WTC11 (cell line): ENCODE measurements around the gene DAND5. TPM values are rescaled to one million over a fixed set of nuclear protein-coding genes. Genes with fewer than 3 reads are reported as not detected.

Experiments used
- ATAC-seq: fragments of 200-7000 bp; cut with Tn5 transposase; 2 replicates; pipeline ENCODE4 v1.10.0; 2021; ENCODE audit warnings: mild to moderate bottlenecking, moderate library complexity
- CTCF ChIA-PET: fragments of 300-600 bp; sonication (Branson Sonifier 250); formaldehyde crosslinking; loops from one replicate; lab custom pipeline; 2021; ENCODE audit warnings: antibody characterized with exemption; lab: Charles Lee
- POLR2A ChIA-PET: fragments of 350-600 bp; sonication (Branson Sonifier 250); formaldehyde crosslinking; loops from one replicate; lab custom pipeline; 2021; ENCODE audit warnings: antibody characterized with exemption; lab: Charles Lee
- DNase-seq: peaks from one replicate; pipeline ENCODE4 v3.0.0; 2021; ENCODE audit warnings: low spot score
- H3K27ac Mint-ChIP-seq: 2 replicates; pipeline ENCODE4 v1.8.0; 2021; ENCODE audit warnings: mixed read lengths
- H3K27me3 Mint-ChIP-seq: 2 replicates; pipeline ENCODE4 v1.8.0; 2021; ENCODE audit warnings: low read depth, mild to moderate bottlenecking, moderate library complexity, mixed read lengths
- H3K36me3 Mint-ChIP-seq: 2 replicates; pipeline ENCODE4 v1.8.0; 2021; ENCODE audit warnings: mixed read lengths
- H3K4me1 Mint-ChIP-seq: 2 replicates; pipeline ENCODE4 v1.8.0; 2022; ENCODE audit warnings: mixed read lengths
- H3K4me3 Mint-ChIP-seq: 2 replicates; pipeline ENCODE4 v1.8.0; 2021; ENCODE audit warnings: mild to moderate bottlenecking, moderate library complexity, mixed read lengths
- H3K9me3 Mint-ChIP-seq: 2 replicates; pipeline ENCODE4 v1.8.0; 2021; ENCODE audit warnings: mixed read lengths
- ATF3 ChIP-seq: sonication (generic); formaldehyde crosslinking; conservative IDR thresholded peaks from 2 replicates; pipeline ENCODE4 v1.8.1; 2022; ENCODE audit warnings: mild to moderate bottlenecking, missing genetic modification reagents
- ELF4 ChIP-seq: sonication (generic); formaldehyde crosslinking; IDR thresholded peaks from 2 replicates; pipeline ENCODE4 v1.8.1; 2022; ENCODE audit warnings: low read depth, mild to moderate bottlenecking, moderate library complexity, missing genetic modification reagents
- FOXP1 ChIP-seq: sonication (generic); formaldehyde crosslinking; IDR thresholded peaks from 2 replicates; pipeline ENCODE4 v1.8.0; 2022; ENCODE audit warnings: missing genetic modification reagents, mild to moderate bottlenecking, moderate library complexity, borderline replicate concordance
- IRF2 ChIP-seq: sonication (generic); formaldehyde crosslinking; IDR thresholded peaks from 2 replicates; pipeline ENCODE4 v1.8.0; 2022; ENCODE audit warnings: low read depth, missing genetic modification reagents, borderline replicate concordance
- JUN ChIP-seq: sonication (generic); formaldehyde crosslinking; IDR thresholded peaks from 2 replicates; pipeline ENCODE4 v1.8.0; 2023; ENCODE audit warnings: mild to moderate bottlenecking, missing genetic modification reagents
- MXD4 ChIP-seq: fragments of 250-450 bp; sonication (Bioruptor Pico); IDR thresholded peaks from 2 replicates; pipeline ENCODE4 v1.8.0; 2021; ENCODE audit warnings: mild to moderate bottlenecking, moderate library complexity, borderline replicate concordance
- NR1H2 ChIP-seq: sonication (generic); formaldehyde crosslinking; IDR thresholded peaks from 2 replicates; pipeline ENCODE4 v1.9.0; 2021; ENCODE audit warnings: mild to moderate bottlenecking, moderate library complexity, missing genetic modification reagents
- RELA ChIP-seq: sonication (generic); formaldehyde crosslinking; IDR thresholded peaks from 2 replicates; pipeline ENCODE4 v1.8.1; 2022; ENCODE audit warnings: missing genetic modification reagents, mild to moderate bottlenecking, borderline replicate concordance
- SP1 ChIP-seq: sonication (generic); formaldehyde crosslinking; conservative IDR thresholded peaks from 2 replicates; pipeline ENCODE4 v1.8.1; 2022; ENCODE audit warnings: missing genetic modification reagents
- ZBTB21 ChIP-seq: sonication (generic); formaldehyde crosslinking; IDR thresholded peaks from 2 replicates; pipeline ENCODE4 v1.8.1; 2023; ENCODE audit warnings: mild to moderate bottlenecking, missing genetic modification reagents, borderline replicate concordance
- ZBTB43 ChIP-seq: sonication (generic); formaldehyde crosslinking; IDR thresholded peaks from 2 replicates; pipeline ENCODE4 v1.8.1; 2023; ENCODE audit warnings: mild to moderate bottlenecking, missing genetic modification reagents
- ZMAT4 ChIP-seq: fragments of 250-450 bp; sonication (Bioruptor Pico); IDR thresholded peaks from 2 replicates; pipeline ENCODE4 v1.9.0; 2021; ENCODE audit warnings: mild to moderate bottlenecking
- ZNF121 ChIP-seq: sonication (generic); formaldehyde crosslinking; IDR thresholded peaks from 2 replicates; pipeline ENCODE4 v1.8.0; 2023; ENCODE audit warnings: missing genetic modification reagents
- ZNF219 ChIP-seq: sonication (generic); formaldehyde crosslinking; IDR thresholded peaks from 2 replicates; pipeline ENCODE4 v1.8.0; 2023; ENCODE audit warnings: missing genetic modification reagents, mild to moderate bottlenecking, borderline replicate concordance
- ZNF232 ChIP-seq: sonication (generic); formaldehyde crosslinking; IDR thresholded peaks from 2 replicates; pipeline ENCODE4 v1.8.0; 2022; ENCODE audit warnings: mild to moderate bottlenecking, missing genetic modification reagents
- ZNF416 ChIP-seq: fragments of 250-450 bp; sonication (Bioruptor Pico); IDR thresholded peaks from 2 replicates; pipeline ENCODE4 v1.9.0; 2021; ENCODE audit warnings: mild to moderate bottlenecking, inconsistent platforms
- total RNA-seq: library from RNA; stranded (reverse); gene quantifications from 3 replicates; pipeline ENCODE4 v1.2.3, GENCODE V29; 2021
- TF ChIP-seq, protein P1 (sequence below): sonication (generic); formaldehyde crosslinking; IDR thresholded peaks from 2 replicates; pipeline ENCODE4 v1.8.0; 2022; ENCODE audit warnings: mild to moderate bottlenecking, missing genetic modification reagents
- TF ChIP-seq, protein P2 (sequence below): sonication (generic); formaldehyde crosslinking; conservative IDR thresholded peaks from 2 replicates; pipeline ENCODE4 v1.8.1; 2023; ENCODE audit warnings: mild to moderate bottlenecking, low read depth, missing genetic modification reagents, moderate library complexity
- TF ChIP-seq, protein P3 (sequence below): sonication (generic); formaldehyde crosslinking; IDR thresholded peaks from 2 replicates; pipeline ENCODE4 v1.8.1; 2022; ENCODE audit warnings: missing genetic modification reagents, borderline replicate concordance

The DAND5 gene
- total RNA-seq, 1 experiment from 2014 or later: 0.22 TPM

DNA sequence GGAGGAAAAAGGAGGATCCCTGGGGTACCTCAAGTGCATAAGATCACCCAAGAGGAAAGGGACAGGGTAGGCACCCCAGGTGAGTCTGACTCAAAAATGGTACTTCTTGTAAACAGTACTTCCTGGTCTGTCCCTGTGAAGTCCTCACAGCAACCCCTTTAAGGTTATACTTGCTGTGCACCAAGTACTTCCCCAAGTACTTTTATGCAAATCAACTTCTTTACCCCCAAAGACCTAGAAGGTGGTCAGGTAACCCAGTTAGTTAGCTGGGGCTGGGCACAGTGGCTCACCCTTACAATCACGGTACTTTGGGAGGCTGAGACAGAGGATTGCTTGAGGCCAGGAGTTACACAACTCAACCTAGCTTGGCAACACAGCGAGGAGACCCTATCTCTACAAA is 28.5 kb upstream of the DAND5 start:
- ATAC-seq: no peak
- peaks cover 66% of the 10 kb centered on the region for H3K36me3 Mint-ChIP-seq
- CTCF ChIA-PET: no interaction called here

GRCh38 chr19:12943437-12944044 is 25.8 kb upstream of the DAND5 start:
- ChIA-PET CTCF (interaction anchor here (1.2 kb wide), 1 partner anchor 22 kb away, joined by 5 read pairs; no protein-coding TSS in a partner anchor), POLR2A (no interaction called here)
- no peak overlapping the region for H3K4me3 Mint-ChIP-seq
- DNase-seq: no peak
- peak overlapping the region; percentile 64 for H3K27ac Mint-ChIP-seq
- no peak for TF ChIP-seq MXD4
- no peak for TF ChIP-seq NR1H2 (CRISPR knock-in tag)
- TF ChIP-seq IRF2 (CRISPR knock-in tag): no peak
- no peak for TF ChIP-seq FOXP1 (CRISPR knock-in tag)
- TF ChIP-seq ZNF121 (CRISPR knock-in tag): no peak
- TF ChIP-seq JUN (CRISPR knock-in tag): no peak
- TF ChIP-seq ZBTB43 (CRISPR knock-in tag): no peak
- TF ChIP-seq, protein P1, sequence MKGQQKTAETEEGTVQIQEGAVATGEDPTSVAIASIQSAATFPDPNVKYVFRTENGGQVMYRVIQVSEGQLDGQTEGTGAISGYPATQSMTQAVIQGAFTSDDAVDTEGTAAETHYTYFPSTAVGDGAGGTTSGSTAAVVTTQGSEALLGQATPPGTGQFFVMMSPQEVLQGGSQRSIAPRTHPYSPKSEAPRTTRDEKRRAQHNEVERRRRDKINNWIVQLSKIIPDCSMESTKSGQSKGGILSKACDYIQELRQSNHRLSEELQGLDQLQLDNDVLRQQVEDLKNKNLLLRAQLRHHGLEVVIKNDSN: no peak
- TF ChIP-seq, protein P2, sequence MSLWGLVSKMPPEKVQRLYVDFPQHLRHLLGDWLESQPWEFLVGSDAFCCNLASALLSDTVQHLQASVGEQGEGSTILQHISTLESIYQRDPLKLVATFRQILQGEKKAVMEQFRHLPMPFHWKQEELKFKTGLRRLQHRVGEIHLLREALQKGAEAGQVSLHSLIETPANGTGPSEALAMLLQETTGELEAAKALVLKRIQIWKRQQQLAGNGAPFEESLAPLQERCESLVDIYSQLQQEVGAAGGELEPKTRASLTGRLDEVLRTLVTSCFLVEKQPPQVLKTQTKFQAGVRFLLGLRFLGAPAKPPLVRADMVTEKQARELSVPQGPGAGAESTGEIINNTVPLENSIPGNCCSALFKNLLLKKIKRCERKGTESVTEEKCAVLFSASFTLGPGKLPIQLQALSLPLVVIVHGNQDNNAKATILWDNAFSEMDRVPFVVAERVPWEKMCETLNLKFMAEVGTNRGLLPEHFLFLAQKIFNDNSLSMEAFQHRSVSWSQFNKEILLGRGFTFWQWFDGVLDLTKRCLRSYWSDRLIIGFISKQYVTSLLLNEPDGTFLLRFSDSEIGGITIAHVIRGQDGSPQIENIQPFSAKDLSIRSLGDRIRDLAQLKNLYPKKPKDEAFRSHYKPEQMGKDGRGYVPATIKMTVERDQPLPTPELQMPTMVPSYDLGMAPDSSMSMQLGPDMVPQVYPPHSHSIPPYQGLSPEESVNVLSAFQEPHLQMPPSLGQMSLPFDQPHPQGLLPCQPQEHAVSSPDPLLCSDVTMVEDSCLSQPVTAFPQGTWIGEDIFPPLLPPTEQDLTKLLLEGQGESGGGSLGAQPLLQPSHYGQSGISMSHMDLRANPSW: no peak
- no peak for TF ChIP-seq ZNF219
- no peak for TF ChIP-seq ELF4 (CRISPR knock-in tag)
- TF ChIP-seq, protein P3, sequence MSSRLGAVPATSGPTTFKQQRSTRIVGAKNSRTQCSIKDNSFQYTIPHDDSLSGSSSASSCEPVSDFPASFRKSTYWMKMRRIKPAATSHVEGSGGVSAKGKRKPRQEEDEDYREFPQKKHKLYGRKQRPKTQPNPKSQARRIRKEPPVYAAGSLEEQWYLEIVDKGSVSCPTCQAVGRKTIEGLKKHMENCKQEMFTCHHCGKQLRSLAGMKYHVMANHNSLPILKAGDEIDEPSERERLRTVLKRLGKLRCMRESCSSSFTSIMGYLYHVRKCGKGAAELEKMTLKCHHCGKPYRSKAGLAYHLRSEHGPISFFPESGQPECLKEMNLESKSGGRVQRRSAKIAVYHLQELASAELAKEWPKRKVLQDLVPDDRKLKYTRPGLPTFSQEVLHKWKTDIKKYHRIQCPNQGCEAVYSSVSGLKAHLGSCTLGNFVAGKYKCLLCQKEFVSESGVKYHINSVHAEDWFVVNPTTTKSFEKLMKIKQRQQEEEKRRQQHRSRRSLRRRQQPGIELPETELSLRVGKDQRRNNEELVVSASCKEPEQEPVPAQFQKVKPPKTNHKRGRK (CRISPR knock-in tag): no peak
- no peak for TF ChIP-seq ZBTB21 (CRISPR knock-in tag)
- no peak for TF ChIP-seq SP1
- H3K4me1 Mint-ChIP-seq: peaks cover 29% of the 10 kb centered on the region
- ATAC-seq: no peak
- H3K27me3 Mint-ChIP-seq: no peaks in the 10 kb centered on the region; the same call in 1 of the 2 replicates
- no peaks in the 10 kb centered on the region for H3K9me3 Mint-ChIP-seq
- H3K36me3 Mint-ChIP-seq: peaks cover 77% of the 10 kb centered on the region

More for the DNA sequence above, 28.5 kb upstream of the DAND5 start:
- no peak for DNase-seq
- POLR2A ChIA-PET: no interaction called here
- TF ChIP-seq RELA (CRISPR knock-in tag) (no peak), ZMAT4 (CRISPR knock-in tag) (no peak), ZNF416 (no peak), ATF3 (CRISPR knock-in tag) (no peak), ZNF232 (CRISPR knock-in tag) (no peak)
- peak overlapping the region; percentile 89; the same call in 1 of the 2 replicates for H3K27ac Mint-ChIP-seq
- H3K4me3 Mint-ChIP-seq: peak overlapping the region; percentile 99
- H3K4me1 Mint-ChIP-seq: peaks cover 30% of the 10 kb centered on the region
- no peaks in the 10 kb centered on the region for H3K9me3 Mint-ChIP-seq
- H3K27me3 Mint-ChIP-seq: no peaks in the 10 kb centered on the region; the same call in 1 of the 2 replicates
